SJSA1 (cell line): Measurements from ENCODE around the gene ESPN. TPM values are rescaled to one million over a fixed set of nuclear protein-coding genes. Genes with fewer than 3 reads are reported as not detected.
"Not testable (repeated sequence)": the region's sequence is repeated elsewhere in the genome, so short reads cannot be mapped to it uniquely, and the experiment has no call there.

ENCODE experiments used
- DNase-seq, 2 experiments: peaks; one replicate each; pipeline ENCODE4 v3.0.0-alpha.2; 2015 to 2020; ENCODE audit warnings: low spot score in 2 of 2, low read depth in 1 of 2
- H3K27ac ChIP-seq: fragments of 250-450 bp; sonication (Bioruptor Pico); 2 replicates; pipeline ENCODE4 v1.5.1; 2020; ENCODE audit warnings: mild to moderate bottlenecking, moderate library complexity
- H3K27me3 ChIP-seq: fragments of 250-450 bp; sonication (Bioruptor Pico); replicated peaks from 2 replicates; pipeline ENCODE4 v1.5.1; 2020; ENCODE audit warnings: mild to moderate bottlenecking, moderate library complexity
- H3K36me3 ChIP-seq: fragments of 250-450 bp; sonication (Bioruptor Pico); 2 replicates; pipeline ENCODE4 v1.5.1; 2020; ENCODE audit warnings: mild to moderate bottlenecking
- H3K4me1 ChIP-seq: fragments of 250-450 bp; sonication (Bioruptor Pico); replicated peaks from 2 replicates; pipeline ENCODE4 v1.6.1; 2021; ENCODE audit warnings: mild to moderate bottlenecking
- H3K4me3 ChIP-seq: fragments of 250-450 bp; sonication (Bioruptor Pico); 2 replicates; pipeline ENCODE4 v1.5.1; 2020; ENCODE audit warnings: mild to moderate bottlenecking
- H3K9me3 ChIP-seq: fragments of 250-450 bp; sonication (Bioruptor Pico); replicated peaks from 2 replicates; pipeline ENCODE4 v1.5.1; 2020; ENCODE audit warnings: mild to moderate bottlenecking
- total RNA-seq: library from RNA; depleted of rRNA; stranded (reverse); fragments of >200 nt; shearing (Covaris generic); gene quantifications from 2 replicates; pipeline ENCODE4 v1.2.3, GENCODE V29; 2014

Gene ESPN
- total RNA-seq, 1 experiment from 2014 or later, result not detected

DNA sequence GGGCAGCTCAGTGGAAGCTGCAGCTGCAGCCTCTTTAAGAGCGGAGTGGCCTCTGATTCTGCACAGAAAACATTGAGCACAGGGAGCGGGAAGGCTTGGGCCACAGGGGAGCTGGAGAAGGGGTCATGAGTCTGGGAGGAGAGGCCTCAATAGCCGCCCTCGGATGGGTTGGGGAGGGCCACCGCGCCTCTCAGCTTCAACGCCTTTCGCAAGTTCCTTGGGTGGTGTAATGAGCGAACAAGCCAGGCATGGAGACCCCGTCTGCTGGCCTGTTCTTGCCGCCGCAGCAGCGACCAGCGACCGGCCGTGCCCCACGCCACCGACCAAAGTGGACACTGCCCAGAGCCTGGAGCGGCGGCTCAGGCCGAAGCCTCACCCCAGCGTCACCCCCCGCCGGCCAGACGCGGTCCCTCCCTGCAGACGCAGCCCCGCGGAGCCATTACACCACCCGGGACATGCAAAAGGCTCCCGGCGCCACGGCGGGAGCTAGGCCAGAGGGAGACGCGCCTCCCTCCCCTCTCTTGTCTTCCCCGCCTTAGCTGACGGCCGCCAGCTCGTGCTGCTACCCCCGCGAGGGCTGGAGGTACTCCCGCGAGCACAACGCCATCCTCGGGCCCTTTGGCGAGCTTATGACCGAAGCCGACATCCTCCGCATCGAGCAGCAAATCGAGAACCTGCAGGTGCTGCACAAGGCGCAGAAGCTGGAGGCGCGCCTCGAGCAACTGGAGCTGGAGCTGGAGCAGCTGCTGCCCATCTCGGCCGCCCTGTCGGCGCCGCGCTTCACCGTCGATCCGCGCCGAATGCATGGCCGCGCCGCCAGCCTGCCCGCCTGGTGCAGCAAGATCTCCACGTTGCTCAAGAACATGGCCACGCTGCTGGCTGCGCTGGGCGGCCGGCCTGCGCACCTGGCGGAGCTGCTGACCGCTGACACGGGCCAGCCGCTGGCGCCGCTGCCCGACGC lies 29.6 kb downstream of the ESPN start:
- H3K9me3 ChIP-seq, result not testable (repeated sequence)
- H3K27me3 ChIP-seq, result peaks cover 35% of the 10 kb centered on the region

DNA sequence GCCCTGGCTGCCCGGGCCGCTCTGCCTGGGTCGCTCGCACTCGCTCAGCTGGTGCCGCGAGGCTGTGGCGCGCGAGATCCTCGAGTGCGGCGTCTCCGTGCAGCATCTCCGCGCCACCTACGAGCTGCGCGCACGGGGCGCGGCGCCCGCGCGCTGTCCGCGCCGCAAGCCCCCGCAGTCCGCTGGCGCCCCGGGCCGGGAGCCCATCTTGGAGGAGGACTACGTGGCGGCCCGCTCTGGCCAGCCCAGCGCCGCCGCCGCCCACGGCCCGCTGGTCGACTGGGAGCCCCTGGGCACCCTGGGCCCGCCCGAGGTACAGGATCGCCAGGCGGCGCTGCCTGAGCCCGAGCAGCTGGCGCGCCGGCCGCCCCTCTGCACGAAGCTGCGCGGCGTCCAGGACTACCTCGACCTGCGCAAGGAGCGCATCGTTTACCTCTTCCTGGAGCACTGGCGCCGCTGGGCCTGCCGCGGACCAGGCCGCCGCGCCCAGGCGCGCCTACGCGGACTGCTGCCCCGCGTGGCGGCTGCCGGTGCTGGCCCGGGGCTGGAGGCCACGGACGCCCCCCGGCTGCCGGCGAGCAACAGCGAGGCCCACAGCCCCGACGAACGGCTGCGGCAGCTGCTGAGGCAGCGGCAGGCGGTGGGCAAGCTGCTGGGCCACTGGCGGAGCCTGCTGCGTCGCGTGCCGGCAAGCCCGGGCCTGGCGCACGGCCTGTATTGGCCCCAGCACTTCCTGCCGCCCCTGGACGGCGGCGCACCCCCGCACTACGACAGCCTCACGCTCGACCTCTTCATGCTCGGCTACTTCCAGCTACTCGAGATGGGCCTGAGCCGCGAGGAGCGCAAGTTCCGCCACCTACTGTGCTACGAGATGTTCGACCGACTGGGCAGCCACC lies 30.5 kb downstream of the ESPN start:
- Histone ChIP-seq H3K27ac (no peak overlapping the region), H3K27me3 (peaks cover 36% of the 10 kb centered on the region), H3K4me3 (no peak overlapping the region), H3K36me3 (no peaks in the 10 kb centered on the region), H3K9me3 (no peaks in the 10 kb centered on the region), H3K4me1 (no peaks in the 10 kb centered on the region)
- DNase-seq, result no peak

More for the DNA sequence above, 29.6 kb downstream of the ESPN start:
- DNase-seq, H3K4me3 ChIP-seq, H3K27ac ChIP-seq, H3K4me1 ChIP-seq, H3K36me3 ChIP-seq: not testable (repeated sequence)

DNA sequence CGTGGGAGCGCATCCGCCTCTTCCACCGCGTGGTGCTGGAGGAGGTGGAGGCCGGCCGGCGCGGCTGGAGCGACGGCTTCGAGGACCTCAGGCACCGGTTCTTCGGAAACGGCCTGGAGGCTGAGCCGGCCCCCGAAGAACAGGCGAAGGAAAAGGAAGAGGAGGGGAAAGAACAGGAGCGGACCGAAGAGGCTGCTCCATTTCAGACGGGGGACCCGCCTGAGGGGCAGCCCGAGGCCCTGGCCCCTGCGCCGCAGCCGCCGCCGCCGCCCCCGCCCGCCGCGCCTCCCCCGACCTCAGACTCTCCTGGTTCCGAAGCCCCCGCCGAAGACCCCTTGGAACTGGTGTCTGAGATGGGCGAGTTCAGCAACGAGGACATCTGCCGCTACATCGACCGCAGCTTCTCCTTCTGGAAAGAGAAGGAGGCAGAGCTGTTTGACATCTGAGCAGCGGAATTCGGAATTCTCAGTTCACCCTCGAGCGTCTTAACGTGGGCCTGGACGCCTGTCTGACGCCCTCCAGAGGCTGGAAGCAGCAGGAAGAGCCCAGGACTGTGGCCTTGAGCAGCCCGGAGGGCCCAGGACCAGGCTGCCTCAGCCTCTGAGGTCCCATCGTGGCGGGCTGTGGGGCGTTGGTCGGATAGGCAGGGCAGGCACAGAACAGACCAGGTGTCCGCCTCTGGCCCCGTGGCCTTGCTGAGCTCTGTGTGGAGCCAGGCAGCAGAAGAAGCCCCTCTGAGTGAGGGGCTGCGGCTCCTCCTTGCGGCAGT lies 31.4 kb downstream of the ESPN start:
- H3K4me1 ChIP-seq, H3K9me3 ChIP-seq, H3K4me3 ChIP-seq, H3K27ac ChIP-seq, DNase-seq, H3K36me3 ChIP-seq: not testable (repeated sequence)
- H3K27me3 ChIP-seq, result peaks cover 31% of the 10 kb centered on the region

DNA sequence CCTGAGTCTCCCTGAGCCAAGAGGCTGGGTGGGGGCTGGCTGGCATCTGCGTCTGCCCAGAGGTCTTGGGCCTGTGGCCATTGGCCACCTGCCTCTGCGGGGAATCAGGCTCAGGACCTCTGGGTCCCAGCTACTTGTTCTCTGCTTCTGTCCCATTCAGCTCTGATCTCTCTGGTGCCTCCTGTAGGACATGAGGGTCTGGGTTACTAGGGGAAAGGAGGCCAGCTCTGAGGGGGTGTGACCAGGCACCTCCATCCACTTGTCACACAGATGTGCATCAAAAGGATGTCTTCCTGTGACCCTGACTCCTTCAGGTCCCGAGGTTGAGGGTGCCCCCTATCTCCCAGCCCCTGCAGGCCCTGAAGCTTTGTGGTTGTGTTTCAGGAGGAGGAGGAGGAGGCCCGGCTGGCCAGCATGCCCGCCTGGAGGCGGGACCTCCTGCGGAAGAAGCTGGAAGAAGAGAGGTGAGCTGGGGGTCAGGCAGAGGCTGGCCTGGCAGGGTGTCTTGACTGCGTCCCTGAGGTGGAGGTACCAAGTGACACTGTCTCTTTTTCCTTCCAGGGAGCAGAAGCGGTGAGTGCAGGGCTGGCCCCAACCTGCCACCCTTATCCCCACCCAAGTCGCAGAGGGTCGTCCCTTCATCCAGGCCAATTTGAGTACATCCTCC lies 32.4 kb downstream of the ESPN start:
- peaks cover 31% of the 10 kb centered on the region for H3K27me3 ChIP-seq
- no peak overlapping the region for H3K27ac ChIP-seq
- no peaks in the 10 kb centered on the region for H3K36me3 ChIP-seq

DNA sequence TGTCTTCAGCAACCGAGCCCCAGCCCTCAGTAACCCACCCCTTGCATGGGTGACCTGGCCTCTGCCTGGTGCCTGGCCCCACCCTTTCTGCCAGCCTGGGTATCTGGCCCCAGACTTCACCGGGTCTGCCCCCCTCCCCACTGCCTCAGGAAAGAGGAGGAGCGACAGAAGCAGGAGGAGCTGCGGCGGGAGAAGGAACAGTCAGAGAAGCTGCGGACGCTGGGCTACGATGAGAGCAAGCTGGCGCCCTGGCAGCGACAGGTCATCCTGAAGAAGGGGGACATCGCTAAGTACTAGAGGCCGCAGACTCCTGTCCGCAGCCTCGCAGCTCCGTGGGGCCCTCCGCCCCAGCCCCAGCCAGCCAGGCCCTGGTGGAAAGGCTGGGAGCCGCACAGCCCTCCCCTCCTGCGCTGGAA lies 35.3 kb downstream of the ESPN start:
- Histone ChIP-seq H3K4me3 (no peak overlapping the region), H3K9me3 (no peaks in the 10 kb centered on the region), H3K27me3 (peaks cover 15% of the 10 kb centered on the region), H3K36me3 (no peaks in the 10 kb centered on the region), H3K27ac (no peak overlapping the region), H3K4me1 (no peaks in the 10 kb centered on the region)
- no peak for DNase-seq

More for the DNA sequence above, 32.4 kb downstream of the ESPN start:
- H3K9me3 ChIP-seq, result no peaks in the 10 kb centered on the region
- no peak for DNase-seq
- no peak overlapping the region for H3K4me3 ChIP-seq
- no peaks in the 10 kb centered on the region for H3K4me1 ChIP-seq

DNA sequence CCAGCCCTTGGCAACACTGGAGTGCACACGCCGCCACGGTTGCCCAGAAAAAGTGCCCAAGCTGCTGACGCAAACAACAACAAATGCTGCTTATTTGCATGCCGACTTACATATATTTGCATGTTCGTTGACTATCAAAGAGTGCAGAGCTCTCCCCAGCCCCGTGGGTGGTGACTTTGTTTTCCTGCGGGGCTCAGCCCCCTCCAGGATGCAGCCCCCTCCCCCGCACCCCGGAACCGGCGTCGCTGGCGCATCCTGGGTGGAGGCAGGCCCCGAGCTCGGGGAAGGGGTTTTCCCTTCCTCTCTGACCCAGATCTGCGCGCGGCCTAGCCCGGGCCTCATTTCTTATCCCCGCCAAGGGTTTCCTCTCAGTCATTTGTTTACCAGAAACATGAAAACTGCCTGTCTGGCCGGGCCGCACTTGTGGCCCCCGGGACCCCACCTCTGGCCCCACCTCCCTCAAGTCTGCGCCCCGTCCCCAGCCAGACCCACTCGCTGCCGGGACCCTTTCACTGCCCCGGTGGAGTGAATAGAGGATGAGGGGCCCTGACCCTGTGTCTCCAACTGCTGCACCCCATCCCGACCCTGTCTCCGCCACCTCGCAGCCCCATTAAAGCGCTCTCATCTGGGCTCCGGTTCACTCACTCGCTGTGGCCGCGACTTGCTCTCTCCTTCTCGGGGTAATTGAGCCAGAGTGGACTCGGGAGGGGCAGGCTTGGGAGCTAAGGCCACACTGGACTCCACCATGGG lies 35.9 kb downstream of the ESPN start:
- DNase-seq, result no peak
- H3K4me3 ChIP-seq, result no peak overlapping the region
- peaks cover 9% of the 10 kb centered on the region for H3K27me3 ChIP-seq
- no peaks in the 10 kb centered on the region for H3K36me3 ChIP-seq
- H3K4me1 ChIP-seq, result no peaks in the 10 kb centered on the region
- no peak overlapping the region for H3K27ac ChIP-seq
- no peaks in the 10 kb centered on the region for H3K9me3 ChIP-seq

DNA sequence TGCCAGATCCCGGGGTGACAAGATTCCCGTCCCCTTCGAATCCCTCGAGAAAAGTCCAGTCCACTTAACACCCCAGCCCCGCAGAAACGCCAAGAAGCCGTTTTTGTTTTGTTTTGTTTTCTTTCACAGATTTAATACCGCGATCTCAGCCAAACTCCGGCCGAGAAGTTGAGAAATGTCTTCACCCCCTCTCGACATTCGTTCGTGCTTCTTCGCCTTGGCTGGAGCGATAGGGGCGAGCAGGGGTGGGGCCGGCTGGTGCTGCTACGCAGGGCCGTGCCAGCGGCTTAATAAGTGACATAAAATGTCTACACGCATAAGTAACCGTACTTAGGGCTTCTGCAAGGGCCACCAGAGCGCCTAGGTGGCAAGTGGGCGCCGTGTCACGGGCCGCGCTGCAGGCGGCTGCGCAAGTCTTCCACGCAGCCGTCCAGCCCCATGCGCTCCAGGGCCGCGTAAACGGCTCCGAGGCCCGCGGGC lies 36.5 kb downstream of the ESPN start:
- H3K36me3 ChIP-seq, result no peaks in the 10 kb centered on the region
- no peaks in the 10 kb centered on the region for H3K9me3 ChIP-seq
- DNase-seq, result no peak
- H3K27me3 ChIP-seq, result peaks cover 6% of the 10 kb centered on the region; the same call in 1 of the 2 replicates
- H3K4me1 ChIP-seq, result no peaks in the 10 kb centered on the region
- H3K4me3 ChIP-seq, result no peak overlapping the region
- no peak overlapping the region for H3K27ac ChIP-seq

DNA sequence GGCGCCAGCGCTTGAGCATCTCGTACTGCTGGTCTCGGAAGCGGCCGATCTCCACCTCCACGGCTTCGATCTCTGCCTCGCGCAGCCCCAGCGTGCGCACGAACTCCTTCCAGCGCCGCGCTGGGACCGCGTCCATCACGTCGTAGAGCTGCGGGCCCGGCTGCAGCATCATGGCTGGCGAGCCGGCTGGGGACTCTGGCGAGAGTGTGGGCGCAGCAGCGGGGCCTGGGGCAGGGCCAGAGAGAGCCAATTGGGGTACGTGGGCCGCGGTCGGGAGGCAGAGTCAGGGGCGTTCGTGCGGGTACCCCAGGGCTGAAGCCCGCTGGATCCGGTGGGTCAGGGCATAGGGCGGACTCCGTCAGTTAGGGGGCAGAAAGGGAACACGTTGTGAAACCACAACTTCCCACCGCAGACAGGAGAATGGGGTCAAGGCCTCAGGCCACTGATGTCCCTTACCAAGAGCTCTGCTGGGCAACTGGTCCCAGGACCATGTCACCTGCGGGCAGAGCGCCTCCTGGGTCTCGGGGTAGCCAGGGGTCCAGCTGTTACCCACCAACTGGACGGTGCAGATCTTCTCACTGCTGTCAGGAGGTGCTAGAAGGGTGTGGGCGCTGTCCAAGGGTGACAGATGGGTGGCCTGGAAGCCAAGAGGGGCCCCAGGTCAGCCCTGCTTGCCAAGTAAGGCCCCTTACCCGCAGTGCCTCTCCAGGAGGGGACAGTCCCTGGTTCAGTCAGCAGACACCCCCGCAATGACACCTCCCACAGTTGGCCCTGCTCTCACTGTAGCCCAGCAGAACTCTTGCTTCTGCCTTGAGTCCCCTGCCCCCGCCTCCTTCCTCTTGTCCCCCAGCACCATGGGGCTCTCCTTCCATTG lies 37.2 kb downstream of the ESPN start:
- no peak for DNase-seq
- Histone ChIP-seq H3K27ac (no peak overlapping the region), H3K4me3 (no peak overlapping the region), H3K9me3 (no peaks in the 10 kb centered on the region), H3K4me1 (no peaks in the 10 kb centered on the region), H3K36me3 (no peaks in the 10 kb centered on the region), H3K27me3 (0 out of 2 replicates have a peak, but pooled peaks cover 6% of the 10 kb centered on the region)

DNA sequence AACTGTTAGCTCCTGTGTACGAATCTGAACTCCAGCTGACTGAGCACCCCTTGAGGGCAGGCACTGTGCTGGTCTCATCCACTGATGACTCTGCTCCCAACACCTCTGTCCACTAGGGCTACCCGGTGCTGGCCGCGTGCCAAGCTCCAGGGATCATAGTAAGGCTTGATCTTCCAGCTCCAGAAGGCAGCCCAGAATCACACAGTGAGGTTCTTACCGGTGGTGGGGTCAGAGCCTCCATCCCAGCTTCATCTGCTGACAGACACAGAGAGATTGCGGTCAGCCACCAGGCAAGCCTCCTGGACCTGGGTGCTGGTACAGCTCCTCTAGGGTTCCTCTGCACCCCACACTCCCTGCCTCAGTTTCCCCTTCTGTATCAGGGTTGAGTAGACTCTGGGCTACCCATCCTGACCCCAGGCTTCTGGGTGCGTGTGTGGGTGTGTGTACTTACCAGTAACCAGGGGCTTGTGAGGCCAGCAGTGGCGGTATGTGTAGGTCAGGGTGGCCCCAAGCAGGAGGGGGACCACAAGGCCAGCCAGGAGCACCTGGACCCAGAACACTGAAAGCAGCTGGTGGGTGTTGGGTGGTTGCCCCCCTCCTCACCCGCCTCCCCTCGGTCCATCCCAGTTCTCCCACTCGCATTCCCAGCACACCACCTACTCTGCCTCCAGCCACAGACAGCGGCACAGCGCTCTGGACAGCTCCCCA lies 38.0 kb downstream of the ESPN start:
- H3K4me3 ChIP-seq, result no peak overlapping the region
- no peak for DNase-seq
- H3K36me3 ChIP-seq, result no peaks in the 10 kb centered on the region
- no peaks in the 10 kb centered on the region for H3K9me3 ChIP-seq
- no peak overlapping the region for H3K27ac ChIP-seq
- H3K4me1 ChIP-seq, result no peaks in the 10 kb centered on the region
- H3K27me3 ChIP-seq, result 0 out of 2 replicates have a peak, but pooled peaks cover 6% of the 10 kb centered on the region

DNA sequence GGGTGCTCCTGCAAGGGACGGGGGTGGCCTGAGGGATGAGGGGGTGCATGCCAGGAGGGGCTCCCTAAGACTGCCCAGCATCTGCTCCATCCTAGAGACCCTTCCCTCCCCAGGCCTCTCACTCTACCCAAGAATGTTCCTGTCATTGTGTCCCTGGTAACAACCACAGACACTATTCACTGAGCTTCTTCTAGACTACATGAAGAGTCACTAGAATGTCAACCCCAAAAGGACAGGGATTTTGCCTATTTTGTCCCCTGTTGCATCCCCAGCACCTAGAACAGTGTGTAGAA lies 38.5 kb downstream of the ESPN start:
- Histone ChIP-seq H3K27ac (no peak overlapping the region), H3K27me3 (0 out of 2 replicates have a peak, but pooled peaks cover 6% of the 10 kb centered on the region), H3K36me3 (no peaks in the 10 kb centered on the region), H3K9me3 (no peaks in the 10 kb centered on the region), H3K4me3 (no peak overlapping the region), H3K4me1 (no peaks in the 10 kb centered on the region)
- DNase-seq, result no peak

DNA sequence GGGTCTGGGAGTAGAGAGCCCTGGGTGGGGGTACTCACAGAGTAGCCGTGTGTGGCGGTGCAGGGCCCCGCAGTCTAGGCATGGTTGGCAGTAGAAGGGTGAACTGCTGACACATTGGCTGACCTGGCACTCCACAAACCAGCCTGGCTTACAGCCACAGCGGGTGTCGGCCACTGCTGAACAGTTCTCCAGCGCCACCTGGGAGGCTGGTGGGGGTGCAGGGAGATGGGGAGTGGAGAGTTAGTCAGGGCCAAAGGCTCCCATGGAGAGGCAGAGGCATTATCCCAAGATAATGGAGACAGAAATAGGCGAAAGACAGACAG lies 39.9 kb downstream of the ESPN start:
- Histone ChIP-seq H3K36me3 (no peaks in the 10 kb centered on the region), H3K9me3 (no peaks in the 10 kb centered on the region), H3K4me3 (no peak overlapping the region), H3K27me3 (0 out of 2 replicates have a peak, but pooled peaks cover 4% of the 10 kb centered on the region), H3K27ac (no peak overlapping the region), H3K4me1 (no peaks in the 10 kb centered on the region)
- no peak for DNase-seq
